Fibroblast of lung (primary cell): Measurements from ENCODE around the gene TNIK.

ENCODE experiments used
- EZH2 ChIP-seq: IDR thresholded peaks from 2 replicates; pipeline ENCODE4 v1.5.1; 2012; ENCODE audit warnings: low read length, control low read depth, mild to moderate bottlenecking; ENCODE audit errors: missing control alignments
- TF ChIP-seq, protein P1 (sequence below), 2 donors: IDR thresholded peaks in 1 of 2; conservative IDR thresholded peaks in 1 of 2; 1 replicate in 1 of 2; 2 replicates in 1 of 2; pipeline ENCODE4 v1.5.1; 2011 to 2012; ENCODE audit warnings: low read length in 2 of 2, control low read depth in 1 of 2, inconsistent platforms in 1 of 2, low read depth in 1 of 2, mild to moderate bottlenecking in 1 of 2

DNA sequence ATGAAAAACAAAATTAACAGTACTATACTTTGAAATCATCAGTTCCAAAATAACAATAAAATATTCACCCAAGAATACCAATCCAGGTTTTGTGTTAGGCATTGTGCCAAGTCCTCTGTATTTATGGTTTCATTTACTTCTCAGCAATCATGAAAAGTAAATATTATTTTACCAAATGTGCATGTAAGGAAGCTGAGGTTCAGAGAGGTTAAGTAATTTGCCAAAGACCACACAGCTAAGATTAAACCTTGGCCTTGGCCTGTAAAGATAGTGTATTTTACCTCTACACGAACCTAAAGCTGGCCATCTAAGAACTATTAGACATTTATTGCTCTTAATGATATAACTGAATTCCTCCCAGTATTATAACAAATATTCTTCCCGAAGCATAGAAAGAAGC is 309.3 kb downstream of the TNIK start:
- TF ChIP-seq, protein P1, sequence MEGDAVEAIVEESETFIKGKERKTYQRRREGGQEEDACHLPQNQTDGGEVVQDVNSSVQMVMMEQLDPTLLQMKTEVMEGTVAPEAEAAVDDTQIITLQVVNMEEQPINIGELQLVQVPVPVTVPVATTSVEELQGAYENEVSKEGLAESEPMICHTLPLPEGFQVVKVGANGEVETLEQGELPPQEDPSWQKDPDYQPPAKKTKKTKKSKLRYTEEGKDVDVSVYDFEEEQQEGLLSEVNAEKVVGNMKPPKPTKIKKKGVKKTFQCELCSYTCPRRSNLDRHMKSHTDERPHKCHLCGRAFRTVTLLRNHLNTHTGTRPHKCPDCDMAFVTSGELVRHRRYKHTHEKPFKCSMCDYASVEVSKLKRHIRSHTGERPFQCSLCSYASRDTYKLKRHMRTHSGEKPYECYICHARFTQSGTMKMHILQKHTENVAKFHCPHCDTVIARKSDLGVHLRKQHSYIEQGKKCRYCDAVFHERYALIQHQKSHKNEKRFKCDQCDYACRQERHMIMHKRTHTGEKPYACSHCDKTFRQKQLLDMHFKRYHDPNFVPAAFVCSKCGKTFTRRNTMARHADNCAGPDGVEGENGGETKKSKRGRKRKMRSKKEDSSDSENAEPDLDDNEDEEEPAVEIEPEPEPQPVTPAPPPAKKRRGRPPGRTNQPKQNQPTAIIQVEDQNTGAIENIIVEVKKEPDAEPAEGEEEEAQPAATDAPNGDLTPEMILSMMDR (conservative IDR thresholded peaks at IDR 0.05 in 1 of 2, IDR thresholded peaks at IDR 0.05 in 1 of 2; ENCODE audit: low read depth in 1 of 2, low read length in 2 of 2): no peak
- no peak for TF ChIP-seq EZH2
